Endothelial cell (in vitro differentiated cells): ENCODE results near the gene ASAP2. TPM values are rescaled to one million over a fixed set of nuclear protein-coding genes. Genes with fewer than 3 reads are reported as not detected.
A peak's percentile ranks its signal among the peaks of the same experiment; 100 is the strongest.

Experiments
- DNase-seq: peaks from one replicate; pipeline ENCODE4 v3.0.0; 2021; ENCODE audit warnings: low spot score
- H3K27ac Mint-ChIP-seq: one replicate; pipeline ENCODE4 v1.8.0; 2021; ENCODE audit warnings: mixed read lengths, inconsistent platforms; ENCODE audit not compliant: unreplicated experiment
- H3K27me3 Mint-ChIP-seq: one replicate; pipeline ENCODE4 v1.8.0; 2021; ENCODE audit warnings: mild to moderate bottlenecking, moderate library complexity, mixed read lengths, inconsistent platforms; ENCODE audit not compliant: unreplicated experiment
- H3K36me3 Mint-ChIP-seq: one replicate; pipeline ENCODE4 v1.8.0; 2021; ENCODE audit warnings: mild to moderate bottlenecking, low read depth, mixed read lengths, inconsistent platforms; ENCODE audit not compliant: unreplicated experiment
- H3K4me1 Mint-ChIP-seq: one replicate; pipeline ENCODE4 v1.8.0; 2021; ENCODE audit warnings: mild to moderate bottlenecking, mixed read lengths, inconsistent platforms; ENCODE audit not compliant: unreplicated experiment
- H3K4me3 Mint-ChIP-seq: one replicate; pipeline ENCODE4 v1.8.0; 2021; ENCODE audit warnings: mild to moderate bottlenecking, mixed read lengths, inconsistent platforms; ENCODE audit not compliant: unreplicated experiment
- H3K9me3 Mint-ChIP-seq: one replicate; pipeline ENCODE4 v1.8.0; 2021; ENCODE audit warnings: mixed read lengths, inconsistent platforms; ENCODE audit not compliant: unreplicated experiment
- CTCF ChIP-seq: fragments of 200-600 bp; sonication (generic); IDR thresholded peaks from one replicate; pipeline ENCODE4 v1.5.0; 2021; ENCODE audit warnings: antibody characterized with exemption; ENCODE audit not compliant: unreplicated experiment
- total RNA-seq: library from RNA; stranded (reverse); fragmentation: NEBNext Ultra II Directional; extraction: Animal tissue kit (Norgen Biotek cat#: 25700); gene quantifications from one replicate; pipeline ENCODE4 v1.2.1, GENCODE V29; 2021; ENCODE audit not compliant: unreplicated experiment

ASAP2 gene
- total RNA-seq, 1 donor from 2014 or later = 31.8 TPM

DNA sequence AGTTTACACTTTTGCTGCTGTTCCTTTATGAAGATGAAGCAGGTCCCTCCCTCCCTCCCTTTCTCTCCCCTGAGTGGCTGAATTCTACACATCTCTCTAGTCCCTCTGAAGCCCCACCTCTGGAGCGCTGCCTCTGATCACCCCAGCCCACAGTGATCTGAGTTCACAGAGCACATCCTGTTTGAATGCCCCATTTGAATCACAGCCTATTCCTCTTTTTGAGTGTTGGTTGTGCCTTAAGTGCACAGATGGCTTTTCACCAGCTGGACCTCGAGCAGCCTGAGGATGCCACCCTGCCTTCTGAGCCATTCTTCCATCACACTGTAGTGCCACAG lies 129.6 kb downstream of the ASAP2 start:
- Mint-ChIP-seq H3K36me3 (peaks cover 22% of the 10 kb centered on the region), H3K4me1 (peaks cover 4% of the 10 kb centered on the region), H3K27me3 (peaks cover 1% of the 10 kb centered on the region), H3K27ac (no peak overlapping the region), H3K9me3 (no peaks in the 10 kb centered on the region), H3K4me3 (no peak overlapping the region)
- no peak for DNase-seq
- TF ChIP-seq CTCF = no peak

GRCh38 chr2:9336576-9337314 lies 130.1 kb downstream of the ASAP2 start:
- H3K36me3 Mint-ChIP-seq = peaks cover 24% of the 10 kb centered on the region
- H3K9me3 Mint-ChIP-seq = no peaks in the 10 kb centered on the region
- peaks cover 4% of the 10 kb centered on the region for H3K4me1 Mint-ChIP-seq
- DNase-seq = no peak
- peak overlapping the region; percentile 15 for H3K4me3 Mint-ChIP-seq
- peaks cover 1% of the 10 kb centered on the region for H3K27me3 Mint-ChIP-seq
- no peak overlapping the region for H3K27ac Mint-ChIP-seq
- TF ChIP-seq CTCF = no peak

DNA sequence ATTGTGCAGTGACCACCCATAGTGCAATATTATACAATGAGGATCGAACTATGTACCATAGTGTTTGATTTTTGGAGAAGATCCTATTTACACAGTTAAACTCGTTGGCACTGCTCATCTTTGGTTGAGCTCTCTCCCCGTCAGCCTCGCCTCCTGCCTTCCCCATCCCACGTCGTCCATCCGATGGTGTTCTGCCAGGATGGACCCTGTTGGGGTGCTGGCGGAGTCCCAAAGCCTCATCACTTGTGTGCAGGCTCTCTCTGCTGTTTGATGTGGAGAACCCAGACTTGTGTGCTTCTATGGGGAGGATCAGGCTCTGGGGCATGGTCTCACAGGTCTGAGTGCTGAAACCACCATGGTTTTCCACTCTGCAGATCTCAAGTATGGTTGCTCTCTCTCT lies 131.3 kb downstream of the ASAP2 start:
- no peak for DNase-seq
- H3K4me3 Mint-ChIP-seq = peak overlapping the region; percentile 45
- peaks cover 32% of the 10 kb centered on the region for H3K36me3 Mint-ChIP-seq
- H3K9me3 Mint-ChIP-seq = no peaks in the 10 kb centered on the region
- no peaks in the 10 kb centered on the region for H3K27me3 Mint-ChIP-seq
- no peak for TF ChIP-seq CTCF
- no peak overlapping the region for H3K27ac Mint-ChIP-seq
- peaks cover 8% of the 10 kb centered on the region for H3K4me1 Mint-ChIP-seq

GRCh38 chr2:9341337-9341887 lies 134.8 kb downstream of the ASAP2 start:
- no peak for DNase-seq
- H3K36me3 Mint-ChIP-seq = peaks cover 42% of the 10 kb centered on the region
- peaks cover 17% of the 10 kb centered on the region for H3K4me1 Mint-ChIP-seq
- TF ChIP-seq CTCF = no peak
- H3K27me3 Mint-ChIP-seq = peaks cover 1% of the 10 kb centered on the region
- no peak overlapping the region for H3K27ac Mint-ChIP-seq
- no peaks in the 10 kb centered on the region for H3K9me3 Mint-ChIP-seq
- no peak overlapping the region for H3K4me3 Mint-ChIP-seq

DNA sequence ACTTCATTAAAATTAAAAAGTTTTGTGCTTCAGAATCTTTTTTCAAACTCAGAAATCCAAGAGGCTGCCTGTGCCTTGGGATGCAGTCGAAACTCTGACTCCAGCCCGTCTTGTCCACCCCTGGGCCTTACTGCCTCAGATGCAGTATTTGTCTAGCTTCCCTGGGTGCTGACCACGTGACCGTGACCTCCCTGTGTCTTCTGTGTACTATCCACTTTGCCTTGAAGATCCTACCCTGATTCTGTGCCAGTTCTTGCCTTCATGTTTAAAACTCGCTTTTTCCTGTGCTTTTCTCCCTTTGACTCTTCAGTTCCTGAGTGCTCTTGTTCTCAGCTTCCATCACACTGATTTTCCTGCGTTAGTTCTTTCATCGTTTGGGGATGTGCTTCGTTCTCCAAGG lies 136.0 kb downstream of the ASAP2 start:
- H3K27ac Mint-ChIP-seq = no peak overlapping the region
- peaks cover 2% of the 10 kb centered on the region for H3K27me3 Mint-ChIP-seq
- no peak overlapping the region for H3K4me3 Mint-ChIP-seq
- peaks cover 23% of the 10 kb centered on the region for H3K4me1 Mint-ChIP-seq
- H3K9me3 Mint-ChIP-seq = no peaks in the 10 kb centered on the region
- no peak for DNase-seq
- peaks cover 36% of the 10 kb centered on the region for H3K36me3 Mint-ChIP-seq
- TF ChIP-seq CTCF = no peak
